ENCODE data around the gene BEGAIN.

Gene BEGAIN

DNA sequence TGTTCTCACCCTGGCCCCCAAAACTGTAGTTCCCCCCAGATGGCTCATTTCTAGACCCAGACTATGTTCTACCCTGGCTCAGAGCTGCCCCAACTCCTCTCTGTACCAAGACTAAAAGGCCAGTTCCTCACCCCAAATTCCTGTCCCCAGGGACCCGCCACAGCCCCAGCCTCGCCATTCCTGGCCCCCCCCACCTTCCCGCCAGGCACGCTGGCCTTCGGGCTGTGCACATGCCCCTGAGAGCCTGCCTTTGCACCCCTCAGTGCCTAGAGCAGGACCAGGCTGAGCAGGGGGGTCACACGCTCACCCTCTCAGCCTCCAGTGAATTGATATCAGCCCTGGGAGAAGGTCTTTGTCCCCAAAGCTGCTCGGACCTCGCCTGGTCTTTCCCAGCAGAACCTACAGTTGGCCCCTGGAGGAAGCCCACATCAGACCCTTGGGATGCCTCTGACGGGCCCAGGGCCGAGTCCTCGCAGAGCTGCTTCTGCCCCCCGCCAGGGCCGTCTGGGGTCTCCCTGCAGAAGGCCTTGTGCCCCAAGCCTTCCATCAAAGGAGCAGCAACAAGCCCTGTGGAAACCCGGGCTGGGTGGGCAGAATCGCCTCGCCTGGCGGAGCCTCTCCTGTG, 32.4 kb downstream of the BEGAIN start:
- H3K4me3 ChIP-seq (ENCODE audit: low read depth, low read length): no peak overlapping the region

DNA sequence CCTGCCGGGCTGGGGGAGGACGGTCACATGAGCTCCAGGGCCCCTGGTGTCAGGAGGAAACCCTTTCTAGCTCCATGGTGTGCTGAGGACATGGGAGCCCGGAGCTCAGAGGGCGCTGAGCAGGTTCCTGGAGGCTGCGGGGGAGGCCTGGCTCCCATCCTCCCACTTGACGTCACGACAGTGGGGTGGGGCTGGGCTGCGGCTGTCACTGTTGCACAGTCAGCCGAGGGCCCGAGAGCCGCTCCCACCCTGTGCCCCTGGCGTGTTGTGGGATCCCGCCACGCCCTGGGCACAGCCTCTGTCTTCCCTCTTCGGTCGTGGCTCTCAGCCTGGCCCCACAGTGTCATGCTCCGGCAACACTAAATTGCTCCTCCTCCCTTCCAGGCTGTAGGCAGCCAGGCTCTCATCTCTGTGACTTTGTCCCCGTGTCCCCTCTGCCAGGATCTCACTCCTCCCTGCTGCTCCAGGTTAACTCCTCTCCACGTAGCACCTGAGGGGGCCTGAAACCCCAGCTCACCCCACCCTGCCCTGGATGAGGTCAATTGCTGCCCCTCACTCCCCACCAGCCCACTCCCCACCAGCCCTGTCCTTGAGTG, 33.0 kb downstream of the BEGAIN start:
- no peak overlapping the region for H3K4me3 ChIP-seq (ENCODE audit: low read depth, low read length)

DNA sequence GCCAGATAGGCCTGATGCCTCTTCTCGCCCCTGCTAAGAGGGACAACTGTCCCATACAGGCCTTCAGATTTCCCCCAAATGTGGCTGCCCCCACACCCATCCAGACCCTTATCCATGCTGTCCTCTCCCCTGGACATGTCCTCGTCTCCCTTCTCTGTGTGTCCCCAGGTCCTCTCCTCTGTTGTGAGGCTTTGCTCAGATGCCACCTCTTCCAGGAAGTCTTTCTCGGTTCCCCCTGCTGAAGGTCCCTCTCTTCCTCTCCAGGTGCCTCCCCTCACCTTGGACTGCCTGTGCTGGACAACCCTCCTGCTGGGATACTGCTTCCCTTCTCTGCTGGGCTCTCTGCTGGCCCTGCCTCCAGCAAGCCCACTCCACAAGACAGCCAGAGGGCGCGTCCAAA, 33.7 kb downstream of the BEGAIN start:
- no peak overlapping the region for H3K4me3 ChIP-seq (ENCODE audit: low read depth, low read length)

DNA sequence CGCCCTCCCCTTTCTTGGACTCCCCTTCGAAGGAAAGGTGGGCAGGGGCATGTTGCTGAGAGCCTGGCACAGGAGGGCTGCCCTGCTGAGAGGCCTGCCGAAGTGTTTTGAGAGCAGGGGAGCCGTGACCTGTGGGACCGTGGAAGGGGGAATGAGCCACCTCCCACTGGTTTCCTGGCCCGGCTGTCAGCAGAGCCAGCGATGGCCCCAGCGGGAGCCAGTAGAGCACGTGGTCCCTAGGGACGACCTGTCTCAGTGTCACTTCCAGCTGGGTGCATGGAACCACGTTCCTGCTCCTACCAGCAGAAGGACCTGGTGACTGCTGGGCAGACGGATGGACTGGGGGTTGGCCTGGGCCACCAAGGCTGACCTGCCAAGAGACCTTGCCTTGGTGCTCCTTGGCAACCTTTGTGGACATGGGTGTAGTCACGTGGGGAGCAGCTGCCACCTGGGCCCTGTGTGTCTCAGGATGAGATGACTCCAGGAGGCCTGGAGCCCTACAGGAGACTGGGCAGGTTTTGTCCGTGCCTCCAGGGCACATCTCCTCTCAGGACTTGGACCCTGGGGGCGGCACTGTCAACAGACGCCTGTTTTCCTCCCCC, 34.6 kb downstream of the BEGAIN start:
- no peak overlapping the region for H3K4me3 ChIP-seq (ENCODE audit: low read depth, low read length)

DNA sequence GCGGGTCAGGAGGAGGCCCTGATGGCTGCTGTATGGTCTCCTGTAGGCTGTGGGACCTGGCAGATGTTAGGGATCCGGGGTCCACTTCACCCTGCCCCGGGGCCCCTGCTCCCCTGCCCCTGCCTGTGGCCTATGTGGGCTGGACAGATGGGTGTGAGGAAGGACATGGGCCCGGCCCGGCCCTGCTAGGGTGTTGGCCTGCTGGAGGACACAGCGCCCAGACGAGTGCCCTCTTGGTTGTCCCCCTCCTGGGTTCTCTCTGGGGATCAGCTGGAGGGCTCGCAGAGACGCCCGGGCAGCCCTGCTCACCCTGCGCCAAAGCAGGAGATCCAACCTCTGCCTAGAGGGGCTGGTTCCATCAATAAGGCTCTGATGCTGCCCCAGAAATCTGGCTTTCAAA, 36.2 kb downstream of the BEGAIN start:
- H3K4me3 ChIP-seq (ENCODE audit: low read depth, low read length): no peak overlapping the region

DNA sequence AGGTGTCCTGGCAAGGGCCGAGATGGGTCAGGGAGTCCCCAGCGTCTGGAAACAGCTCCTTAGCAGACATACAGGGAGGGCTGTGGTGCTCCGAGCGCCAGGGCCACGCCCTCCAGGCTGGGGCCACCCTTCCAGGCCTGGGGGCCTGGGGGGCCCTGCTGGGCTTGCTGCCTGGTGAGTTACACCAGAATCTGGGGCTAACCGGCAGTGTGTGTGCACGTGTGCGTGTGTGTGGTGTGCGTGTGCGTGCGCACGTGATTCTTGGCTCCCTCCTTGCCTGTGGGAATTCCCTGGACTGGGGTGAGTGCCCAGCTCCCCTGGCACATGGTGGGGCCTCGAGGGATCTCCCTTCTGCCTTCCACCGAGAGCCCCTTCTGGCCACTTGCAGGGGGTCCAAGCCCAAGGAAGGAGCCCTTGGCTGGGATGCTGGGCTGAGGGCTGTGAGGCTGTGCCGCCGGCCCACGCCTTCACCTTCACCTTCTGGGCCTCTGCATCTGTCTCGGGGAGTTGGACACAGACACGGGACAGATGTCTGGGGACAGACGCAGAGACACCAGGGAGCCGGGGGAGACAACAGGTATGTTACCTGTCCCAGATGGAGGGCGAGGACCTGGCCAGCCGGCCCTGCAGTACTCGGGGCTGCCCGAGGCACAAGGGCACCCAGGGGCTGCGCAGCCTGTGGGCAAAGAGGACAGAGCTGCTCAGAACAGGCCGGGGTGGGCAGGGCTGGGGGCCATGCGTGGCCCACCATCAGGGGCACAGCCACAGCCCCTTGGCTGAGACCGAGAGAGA, 37.2 kb downstream of the BEGAIN start:
- no peak overlapping the region for H3K4me3 ChIP-seq (ENCODE audit: low read depth, low read length)

DNA sequence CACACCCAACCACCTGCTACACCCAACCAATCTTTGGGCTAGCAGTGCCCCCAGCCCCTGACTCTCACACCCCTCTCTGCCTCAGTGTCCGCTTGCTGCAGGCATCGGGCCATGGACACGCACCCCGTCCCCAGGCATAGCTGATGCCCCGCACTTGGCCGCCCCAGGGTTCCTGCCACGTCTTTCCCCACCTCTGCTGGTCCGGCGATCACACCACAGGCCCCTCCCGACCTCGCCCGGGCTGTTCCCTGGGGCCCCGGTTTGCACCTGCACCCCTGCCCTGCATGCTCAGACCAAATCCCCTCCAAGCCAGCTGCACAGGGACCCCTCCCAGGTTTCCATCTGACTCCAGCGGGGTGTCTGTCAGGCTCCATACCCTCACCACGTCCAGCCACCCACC, 38.3 kb downstream of the BEGAIN start:
- no peak overlapping the region for H3K4me3 ChIP-seq (ENCODE audit: low read depth, low read length)

DNA sequence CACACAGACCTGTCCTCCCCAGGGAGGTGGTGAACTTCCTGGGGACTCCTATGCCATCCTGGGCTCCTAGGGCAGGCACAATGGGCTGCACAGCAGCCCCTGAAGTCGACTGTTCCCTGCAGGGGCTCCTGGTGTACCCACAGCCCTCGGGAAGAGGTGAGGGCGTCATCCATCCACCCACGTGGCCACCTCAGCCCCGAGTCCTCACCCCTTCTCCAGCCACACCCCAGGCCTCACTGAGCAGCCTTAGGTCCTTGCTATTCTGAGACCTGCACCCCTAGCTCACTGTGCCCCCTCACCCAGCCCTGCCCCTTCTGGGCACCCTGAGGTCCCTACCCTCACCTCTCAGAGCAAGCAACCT, 38.9 kb downstream of the BEGAIN start:
- H3K4me3 ChIP-seq (ENCODE audit: low read depth, low read length): no peak overlapping the region

DNA sequence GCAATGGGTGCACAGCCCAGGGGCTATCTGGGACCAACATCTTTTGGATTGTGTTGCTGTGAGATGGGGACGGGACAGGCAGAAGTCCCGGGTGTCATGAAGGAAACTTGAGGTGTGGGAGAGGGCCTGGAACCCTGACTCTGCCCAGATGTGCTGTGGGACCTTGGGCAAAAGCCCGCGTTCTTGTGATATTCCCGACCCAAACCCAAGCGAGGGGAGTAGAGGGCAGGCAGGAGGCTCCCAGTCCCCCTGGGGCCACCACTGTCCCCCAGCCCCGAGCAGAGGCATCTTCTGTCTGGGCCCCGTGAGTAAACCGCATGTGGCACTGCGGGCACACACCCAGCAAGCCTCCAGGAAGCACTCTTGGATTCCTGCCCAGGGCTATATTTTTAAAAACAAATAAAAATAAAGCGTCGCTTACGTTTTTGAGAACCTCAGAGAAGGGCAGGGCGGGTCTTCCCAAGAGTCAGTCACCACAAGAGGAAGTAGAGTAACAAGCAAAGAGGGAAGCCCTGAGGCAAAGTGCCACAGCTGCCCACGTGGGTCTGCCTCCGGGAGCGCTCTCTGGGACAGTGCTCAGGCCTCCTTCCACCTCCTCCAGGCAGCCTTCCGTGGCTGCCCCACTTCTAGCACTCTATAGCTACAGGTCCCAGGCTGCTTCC, 39.5 kb downstream of the BEGAIN start:
- H3K4me3 ChIP-seq (ENCODE audit: low read depth, low read length): no peak overlapping the region

DNA sequence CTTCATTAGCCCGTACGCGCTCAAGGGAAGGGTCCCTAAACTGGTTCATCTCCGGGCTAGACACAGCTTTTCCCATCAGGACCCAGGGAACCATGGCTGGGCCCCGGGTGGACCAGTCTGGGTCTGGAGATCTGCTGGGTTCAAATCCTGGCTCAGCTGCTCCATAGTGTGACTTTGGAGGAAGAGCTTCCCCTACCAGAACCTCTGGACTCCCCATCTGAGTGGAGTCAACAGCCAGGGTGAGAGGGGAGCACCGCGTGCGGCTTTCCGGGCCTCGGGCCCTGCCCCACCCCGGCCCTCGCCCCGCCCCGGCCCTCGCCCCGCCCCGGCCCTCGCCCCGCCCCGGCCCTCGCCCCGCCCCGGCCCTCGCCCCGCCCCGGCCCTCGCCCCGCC, 41.2 kb downstream of the BEGAIN start:
- no peak overlapping the region for H3K4me3 ChIP-seq (ENCODE audit: low read depth, low read length)

DNA sequence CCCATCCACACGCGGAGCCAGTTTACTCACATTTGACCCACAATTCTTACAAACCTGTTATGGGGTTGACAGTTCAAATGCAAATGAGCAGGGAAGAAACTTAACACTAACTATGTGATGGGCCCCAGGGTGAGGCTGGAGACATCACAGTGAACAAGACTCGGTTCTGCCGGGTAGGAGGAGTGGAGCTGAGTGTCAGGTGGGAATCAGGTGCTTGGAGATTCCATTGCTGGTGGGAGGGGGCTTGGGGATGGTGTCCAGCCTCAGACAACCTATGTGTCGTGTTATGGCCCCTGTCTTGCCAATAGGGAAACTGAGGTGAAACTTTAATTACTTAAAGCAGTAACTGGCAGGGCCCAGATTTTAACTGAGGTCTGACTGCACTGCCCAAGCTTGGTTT, 41.9 kb downstream of the BEGAIN start:
- no peak overlapping the region for H3K4me3 ChIP-seq (ENCODE audit: low read depth, low read length)

DNA sequence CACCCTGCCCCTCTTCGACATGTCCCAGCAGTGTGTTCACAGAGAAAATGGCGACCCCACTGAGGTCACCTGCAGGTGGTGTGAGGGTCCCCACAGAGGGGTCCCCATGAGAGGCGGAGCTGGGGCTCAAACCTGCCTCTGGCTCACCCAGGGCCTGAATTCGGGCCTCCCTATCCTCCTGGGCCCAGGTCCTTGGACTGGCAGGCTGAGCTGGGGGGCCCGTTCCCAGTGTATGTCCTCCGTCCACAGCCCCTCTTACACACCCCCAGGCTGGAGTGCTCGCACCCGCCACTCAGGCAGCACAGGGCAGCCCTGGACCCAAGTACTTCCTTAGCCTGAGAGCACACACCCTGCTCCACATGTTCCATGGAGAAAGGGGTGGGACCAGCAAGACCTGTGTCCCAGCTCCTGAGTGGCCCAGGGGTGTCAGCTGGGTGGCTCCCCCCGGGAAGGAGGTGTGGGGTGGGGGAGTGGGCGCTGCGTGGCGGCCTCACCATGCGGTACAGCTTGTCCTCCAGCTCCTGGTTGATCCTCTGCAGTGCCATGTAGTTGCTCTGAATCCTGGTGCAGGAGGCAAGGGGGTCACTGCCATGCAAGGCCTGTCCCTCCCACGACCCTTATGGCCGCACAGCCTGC, 42.6 kb downstream of the BEGAIN start:
- H3K4me3 ChIP-seq (ENCODE audit: low read depth, low read length): no peak overlapping the region

DNA sequence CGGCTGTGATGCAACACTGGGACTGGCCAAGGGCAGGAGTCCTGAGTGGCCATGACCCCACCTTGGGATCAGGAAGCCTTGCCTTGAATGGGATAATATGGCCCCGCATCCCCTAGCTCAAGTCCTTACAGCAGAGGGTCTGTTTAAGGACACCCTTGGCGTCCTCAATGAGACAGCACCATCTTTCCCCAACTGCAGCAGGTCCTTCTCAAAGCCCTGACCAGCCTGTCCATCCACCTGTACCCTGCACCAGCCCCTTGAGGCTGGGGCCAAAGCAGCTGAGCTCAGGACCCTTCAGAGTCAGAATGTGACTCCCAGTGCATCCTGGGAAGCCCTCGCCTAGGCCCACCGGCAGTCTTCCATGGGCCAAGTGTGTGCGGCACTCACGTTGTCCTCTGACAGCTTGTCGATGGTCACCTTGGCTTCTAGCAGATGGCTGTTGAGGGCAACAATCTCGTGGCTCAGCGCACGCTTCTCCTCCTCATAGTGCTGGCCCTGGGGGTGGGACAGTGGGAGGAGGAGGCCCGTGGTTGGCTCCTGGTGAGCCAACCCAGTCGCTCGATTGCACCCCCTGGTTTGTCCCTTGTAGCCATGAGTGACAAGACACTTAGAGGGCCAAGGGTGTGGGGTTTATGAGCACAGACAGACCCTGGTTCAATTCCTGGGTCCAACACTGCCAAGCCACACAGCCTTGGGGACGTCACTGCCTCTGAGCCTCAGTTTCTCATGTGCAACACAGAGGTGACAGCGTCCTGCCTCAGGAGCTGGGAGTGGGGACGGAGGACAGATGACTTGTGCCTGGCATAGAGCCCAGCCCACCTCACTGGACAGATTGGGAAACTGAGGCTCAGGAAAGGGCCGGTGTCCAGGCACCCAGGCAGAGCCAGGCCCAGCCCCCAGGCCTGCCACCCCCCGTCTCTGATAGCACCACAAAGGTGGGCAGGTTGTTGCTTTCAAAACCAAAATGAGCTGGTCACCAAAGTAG, 43.5 kb downstream of the BEGAIN start:
- H3K4me3 ChIP-seq (ENCODE audit: low read depth, low read length): no peak overlapping the region

DNA sequence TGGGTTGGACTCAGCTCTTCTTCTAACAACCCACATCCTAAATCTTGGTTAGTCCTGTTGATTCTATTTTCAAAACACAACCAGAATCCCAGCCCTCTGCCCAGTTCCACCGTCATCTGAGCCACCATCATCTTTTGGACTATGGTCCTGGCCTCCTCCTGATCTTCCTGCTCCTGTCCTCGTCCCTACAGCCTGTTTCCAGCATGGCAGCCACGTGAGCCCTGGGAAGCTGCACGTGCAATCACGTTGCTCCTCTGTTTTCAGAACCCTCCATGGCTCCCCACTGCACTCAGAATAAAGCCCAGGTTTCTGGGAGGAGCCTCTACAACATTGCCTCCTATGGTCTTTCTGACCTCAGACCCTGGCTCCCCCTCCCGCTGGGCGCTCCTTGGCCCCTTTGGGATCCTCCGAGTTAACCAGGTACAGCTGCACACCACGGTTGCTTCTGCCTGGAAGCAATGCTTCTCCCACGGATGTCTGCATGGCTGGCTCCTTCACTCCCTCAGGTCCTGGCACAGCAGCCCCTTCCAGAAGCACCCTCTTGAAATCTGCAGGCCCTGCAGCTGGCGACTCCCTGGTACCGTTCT, 44.5 kb downstream of the BEGAIN start:
- H3K4me3 ChIP-seq (ENCODE audit: low read depth, low read length): no peak overlapping the region

DNA sequence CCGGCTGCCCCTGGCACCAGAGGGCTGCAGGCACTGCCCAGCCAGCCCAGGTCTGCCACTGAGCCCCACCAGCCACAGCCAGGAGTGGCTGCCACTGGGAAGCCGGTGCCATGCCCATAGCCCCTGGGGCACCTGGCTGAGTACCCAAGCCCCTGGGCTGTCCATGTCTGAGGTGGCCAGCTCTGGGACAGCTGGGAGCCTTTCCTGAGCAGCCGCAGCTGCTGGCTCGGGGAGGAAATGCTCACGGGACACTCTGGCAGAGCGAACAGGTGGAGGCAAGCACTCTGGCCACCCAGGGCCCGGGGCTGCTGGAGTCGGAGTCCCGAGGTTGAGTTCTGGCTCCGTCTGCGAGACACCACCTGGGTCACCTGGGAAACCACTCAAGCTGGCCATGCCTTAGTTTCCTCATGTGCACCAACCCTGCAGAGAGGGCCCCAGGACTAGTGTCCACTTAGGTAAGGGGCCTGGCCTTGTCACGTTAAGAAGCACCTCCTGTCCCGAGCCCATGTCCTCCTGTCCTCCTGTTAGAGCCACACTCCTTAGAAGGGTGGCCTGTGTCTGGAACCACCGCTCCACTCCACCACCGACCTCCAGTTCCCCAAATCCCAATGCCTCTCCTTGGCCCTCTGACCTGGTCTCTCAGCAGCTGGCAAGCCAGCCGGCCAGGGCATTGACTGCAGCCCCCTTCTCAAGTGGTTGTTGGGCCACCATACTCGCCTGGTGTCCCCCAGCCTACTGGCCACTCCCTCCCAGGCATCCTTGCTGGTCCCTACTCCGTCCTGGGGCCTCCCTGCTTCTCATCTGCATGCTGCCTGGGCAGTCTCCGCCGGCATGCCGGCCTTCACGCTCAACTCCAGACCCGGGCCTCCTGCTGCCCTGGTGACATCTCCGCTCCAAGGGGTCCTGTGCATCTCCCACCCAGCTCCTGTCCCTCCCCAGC, 45.3 kb downstream of the BEGAIN start:
- H3K4me3 ChIP-seq (ENCODE audit: low read depth, low read length): no peak overlapping the region

DNA sequence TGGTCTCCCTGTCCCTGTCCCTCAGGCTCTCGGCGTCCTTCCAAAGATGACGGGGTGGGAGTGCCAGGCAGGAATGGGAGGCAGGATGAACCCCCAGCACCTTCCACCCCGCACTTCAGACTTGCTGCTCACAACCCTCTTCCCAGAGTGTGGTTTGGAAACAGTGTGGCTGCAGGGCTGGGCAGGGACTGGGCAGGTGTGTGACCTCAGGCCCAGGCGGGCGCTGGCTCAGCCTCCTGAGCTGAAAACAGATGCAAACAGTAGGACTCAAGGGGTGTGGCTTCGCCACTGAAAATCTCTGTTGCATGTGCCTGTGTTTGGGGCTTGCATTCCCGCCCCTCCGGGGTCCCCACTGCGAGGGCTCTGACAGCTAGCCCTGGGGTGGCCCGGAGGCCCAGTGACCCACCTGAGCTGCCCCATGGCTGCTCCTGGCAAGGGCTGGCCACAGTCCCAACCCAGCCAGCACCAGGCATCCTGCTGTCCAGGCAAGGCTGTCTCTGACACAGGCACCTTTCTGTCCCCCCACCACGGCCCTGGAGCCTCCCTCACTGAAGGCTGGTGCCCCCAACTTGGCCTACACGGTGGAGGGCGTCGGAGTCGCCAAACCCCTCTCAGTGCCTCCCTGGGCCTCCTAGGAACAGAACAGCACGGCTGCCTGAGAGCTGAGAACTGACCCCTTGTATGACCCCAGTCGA, 46.1 kb downstream of the BEGAIN start:
- no peak overlapping the region for H3K4me3 ChIP-seq (ENCODE audit: low read depth, low read length)

DNA sequence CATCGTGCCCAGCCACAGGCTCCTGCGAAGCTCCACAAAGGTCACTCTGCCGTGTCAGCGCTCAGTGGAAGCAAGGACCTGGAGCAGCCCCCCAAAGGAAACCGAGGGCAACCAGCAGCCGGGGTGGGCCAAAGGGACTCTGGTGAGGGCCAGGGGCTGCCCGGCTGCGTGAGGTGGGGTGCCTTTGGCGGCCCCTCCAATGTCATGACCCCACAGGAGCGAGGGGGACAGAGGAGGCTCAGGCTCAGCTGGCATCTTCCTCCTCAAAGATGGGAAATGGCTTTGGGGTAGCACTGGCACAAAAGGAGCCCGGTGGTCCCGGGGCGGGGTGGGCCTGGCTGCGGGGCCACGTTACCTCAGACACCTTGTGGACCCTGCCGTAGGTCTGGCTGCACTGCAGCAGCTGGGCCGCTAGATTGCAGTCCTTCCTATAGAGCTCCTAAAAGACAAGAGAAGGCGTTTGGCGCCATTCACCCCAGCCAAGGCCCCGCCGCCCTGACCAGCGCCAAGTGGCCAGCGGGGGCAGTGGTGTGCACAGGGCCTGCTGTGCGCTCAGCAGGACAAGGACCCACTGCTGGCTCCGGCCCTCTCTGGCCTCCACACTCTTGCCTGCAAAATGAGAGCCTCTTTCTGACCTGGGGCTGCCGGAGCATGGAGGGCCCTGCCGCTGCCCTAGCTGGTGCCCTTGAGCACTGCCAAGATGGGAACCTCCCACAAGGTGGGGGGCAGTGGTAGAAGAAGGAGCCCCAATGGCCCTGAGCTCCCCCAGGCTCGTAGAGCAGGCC, 46.9 kb downstream of the BEGAIN start:
- no peak overlapping the region for H3K4me3 ChIP-seq (ENCODE audit: low read depth, low read length)
